ENCODE measurements around the gene TTLL5.

TTLL5 gene

DNA sequence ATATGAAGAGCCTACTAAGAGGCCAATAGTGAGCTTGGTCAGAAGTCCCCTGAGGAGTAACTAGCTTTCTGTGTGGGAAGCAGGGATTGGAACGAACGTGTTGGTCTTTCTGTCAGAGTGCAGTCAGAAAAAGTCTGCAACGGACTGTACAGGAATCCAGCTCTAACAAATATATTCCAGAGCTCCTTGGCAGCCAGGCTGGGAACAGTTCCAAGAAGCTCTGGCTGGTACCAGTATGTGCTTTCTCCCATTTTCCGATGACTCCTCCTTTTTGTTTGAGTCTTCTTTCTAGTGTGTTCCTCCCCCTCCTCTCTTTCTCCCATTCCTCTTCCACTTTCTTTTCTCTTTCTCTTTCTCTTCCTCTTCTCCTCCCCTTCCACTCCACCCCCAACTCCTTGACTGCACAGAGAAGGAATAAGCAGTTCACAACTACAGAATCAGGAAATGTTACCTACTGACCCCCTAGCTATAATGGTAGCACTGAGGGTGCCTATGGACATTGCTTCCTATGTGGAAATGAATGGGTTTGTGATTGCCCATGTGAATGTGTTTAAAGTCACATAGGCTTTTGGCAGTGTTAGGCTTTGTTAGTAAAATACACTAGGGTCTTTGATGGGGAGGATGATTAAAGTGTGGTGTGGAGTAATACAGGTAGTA lies 59.9 kb downstream of the TTLL5 start:
- no peak for TF ChIP-seq POLR2A (IDR thresholded peaks at IDR 0.05; ENCODE audit: low read depth, low read length)
- FAIRE-seq = no peak
- no peak for DNase-seq (ENCODE audit: insufficient read length, low spot score)

DNA sequence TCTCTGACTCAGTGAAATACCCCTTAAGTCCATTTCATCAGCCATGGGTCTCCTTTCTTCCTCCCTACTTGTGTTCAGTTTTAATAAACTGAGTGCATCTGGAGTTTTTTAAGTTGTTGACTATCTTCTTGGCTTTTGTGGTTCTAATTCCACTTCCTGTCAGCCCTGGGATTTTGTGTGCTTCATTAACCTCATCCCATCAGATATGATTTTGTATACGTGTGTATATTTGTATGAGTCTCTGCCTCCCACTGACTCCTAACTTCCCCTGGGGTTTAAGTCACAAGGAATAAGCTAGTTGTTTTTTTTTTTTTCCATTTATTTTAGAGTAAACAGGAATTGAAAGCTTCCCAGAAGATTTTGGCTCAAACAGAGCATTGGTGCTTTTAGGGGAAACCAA lies 62.7 kb downstream of the TTLL5 start:
- FAIRE-seq = no peak
- no peak for DNase-seq (ENCODE audit: insufficient read length, low spot score)
- TF ChIP-seq POLR2A (IDR thresholded peaks at IDR 0.05; ENCODE audit: low read depth, low read length) = no peak

DNA sequence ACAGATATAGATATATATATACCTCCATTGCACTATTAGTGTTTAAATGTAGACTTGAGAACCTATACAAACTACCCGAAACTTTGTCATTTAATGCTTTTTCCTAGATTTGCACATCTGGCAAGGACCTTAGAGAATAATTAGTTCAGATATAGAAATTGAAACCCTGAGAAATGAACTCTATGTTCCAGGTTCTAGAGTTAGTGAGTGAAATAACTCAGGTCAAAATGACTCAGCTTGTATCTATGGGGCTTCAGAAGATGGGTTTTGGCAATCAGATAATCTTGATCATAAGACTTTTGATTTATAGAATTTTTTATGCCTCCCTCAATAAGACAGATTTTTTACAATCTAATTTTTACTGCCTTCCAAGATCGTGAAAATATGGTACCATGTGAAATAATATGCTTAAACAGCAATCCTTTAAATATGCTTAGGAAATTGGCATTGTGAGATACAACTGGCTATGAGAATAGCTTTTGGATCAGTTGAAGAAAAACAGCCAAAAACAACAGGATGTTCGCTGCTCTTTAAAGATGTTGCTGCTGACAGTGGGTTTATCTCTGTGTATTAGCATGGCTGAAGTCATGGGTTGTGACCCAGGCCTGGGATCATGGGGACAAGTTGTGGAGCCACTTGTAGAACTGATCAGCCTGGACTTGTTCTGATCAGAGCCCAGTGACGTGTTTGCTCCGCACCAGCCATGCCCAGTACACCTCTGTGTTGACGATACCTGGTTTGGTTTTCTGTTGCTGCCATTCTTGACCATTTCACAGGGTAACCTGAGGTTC lies 63.6 kb downstream of the TTLL5 start:
- TF ChIP-seq POLR2A (IDR thresholded peaks at IDR 0.05; ENCODE audit: low read depth, low read length) = no peak
- DNase-seq (ENCODE audit: insufficient read length, low spot score) (no peak), FAIRE-seq (no peak)

DNA sequence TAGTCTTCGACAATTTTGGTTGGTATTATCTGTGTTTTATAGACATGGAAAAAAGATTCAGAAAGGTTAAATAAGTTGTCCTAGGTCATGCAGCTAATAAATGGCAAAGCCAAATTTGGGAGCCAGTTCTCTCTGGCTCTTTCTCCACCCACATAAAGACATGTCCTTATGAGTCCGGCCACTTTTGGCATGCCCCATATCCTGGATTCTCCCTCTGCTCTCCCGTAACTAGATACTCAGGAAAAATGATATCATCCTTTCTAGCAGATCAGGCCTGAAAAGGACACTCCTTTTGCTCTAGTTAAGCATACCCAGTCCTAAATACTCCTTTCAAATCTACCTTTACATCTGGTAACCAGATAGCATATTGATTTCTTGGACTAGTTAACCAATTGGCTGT lies 64.4 kb downstream of the TTLL5 start:
- DNase-seq (ENCODE audit: insufficient read length, low spot score) (no peak), FAIRE-seq (no peak)
- TF ChIP-seq POLR2A (IDR thresholded peaks at IDR 0.05; ENCODE audit: low read depth, low read length) = no peak

DNA sequence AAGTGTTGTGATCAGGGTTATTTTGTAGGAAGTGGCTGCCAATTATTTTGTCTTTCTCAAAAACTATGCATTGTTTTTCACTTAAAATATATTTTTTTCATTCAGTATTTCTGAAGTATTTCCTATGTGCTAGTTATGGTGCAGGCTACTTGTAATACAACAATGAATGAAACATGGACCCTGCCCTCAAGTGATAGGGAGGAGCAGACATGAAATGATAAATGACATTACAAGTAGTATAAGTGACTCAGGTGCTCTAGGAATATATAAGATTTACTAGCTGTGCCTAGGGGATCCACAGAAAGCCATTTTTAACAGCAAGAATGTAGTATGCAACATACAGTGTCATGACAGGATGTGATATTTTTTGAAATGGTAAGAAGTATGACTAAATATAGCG lies 65.3 kb downstream of the TTLL5 start:
- DNase-seq (ENCODE audit: insufficient read length, low spot score) (no peak), FAIRE-seq (no peak)
- no peak for TF ChIP-seq POLR2A (IDR thresholded peaks at IDR 0.05; ENCODE audit: low read depth, low read length)

DNA sequence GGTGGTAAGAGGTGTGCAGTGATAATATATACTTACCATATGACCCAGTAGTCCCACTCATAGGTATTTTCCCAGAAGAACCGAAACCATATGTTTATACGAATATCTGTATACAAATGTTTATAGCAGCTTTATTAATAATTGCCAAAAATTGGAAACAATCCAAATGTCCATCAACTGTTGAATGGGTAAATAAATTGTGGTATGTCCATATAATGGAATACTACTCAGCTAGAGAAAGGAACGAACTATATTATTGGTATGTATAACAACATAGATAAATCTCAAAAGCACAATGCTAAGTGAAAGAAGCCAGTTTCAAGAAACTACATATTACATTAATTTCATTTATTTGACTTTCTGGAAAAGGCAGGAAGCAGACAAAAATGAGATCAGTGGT lies 66.1 kb downstream of the TTLL5 start:
- DNase-seq (ENCODE audit: insufficient read length, low spot score) (no peak), FAIRE-seq (no peak)
- TF ChIP-seq POLR2A (IDR thresholded peaks at IDR 0.05; ENCODE audit: low read depth, low read length) = no peak

DNA sequence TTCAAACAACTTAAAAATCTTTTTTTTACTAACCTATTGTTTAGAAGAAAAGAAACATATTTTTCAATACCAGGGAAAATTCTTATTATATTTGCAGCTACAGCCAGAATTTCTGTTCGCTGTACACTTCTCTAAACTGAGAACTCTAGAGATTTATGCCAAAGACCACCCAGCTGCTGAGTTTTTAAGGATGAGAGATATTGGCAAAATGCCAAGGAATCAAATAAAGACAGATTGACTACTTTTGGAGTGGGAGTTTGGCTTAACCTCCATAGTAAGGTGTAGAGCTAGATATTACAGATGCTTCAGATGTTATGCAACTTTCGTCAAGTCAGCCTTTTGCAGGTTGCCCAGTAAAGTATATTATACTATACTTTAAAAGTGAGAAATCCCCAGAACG lies 71.8 kb downstream of the TTLL5 start:
- TF ChIP-seq POLR2A (IDR thresholded peaks at IDR 0.05; ENCODE audit: low read depth, low read length) = no peak
- DNase-seq (ENCODE audit: insufficient read length, low spot score) (no peak), FAIRE-seq (no peak)

DNA sequence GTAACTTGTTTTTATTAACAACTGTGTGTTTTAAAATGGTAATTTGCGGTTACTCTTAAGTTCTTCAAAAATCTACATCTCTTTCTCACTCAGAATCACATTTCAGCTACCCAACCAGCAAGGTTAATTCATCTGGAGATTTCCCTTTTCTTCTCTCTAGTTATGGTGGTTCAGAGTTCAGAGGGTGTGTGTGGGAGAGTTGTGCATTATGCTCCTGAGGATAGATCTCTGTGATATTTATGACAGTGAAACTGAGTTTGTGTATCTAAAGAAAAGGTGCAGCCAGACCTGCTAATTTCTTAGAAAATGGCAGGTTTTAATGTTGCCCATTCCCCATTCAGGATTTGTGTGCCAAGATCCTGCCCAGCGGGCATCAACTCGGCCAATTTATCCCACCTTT lies 73.8 kb downstream of the TTLL5 start:
- TF ChIP-seq POLR2A (IDR thresholded peaks at IDR 0.05; ENCODE audit: low read depth, low read length) = no peak
- DNase-seq (ENCODE audit: insufficient read length, low spot score) (no peak), FAIRE-seq (no peak)

DNA sequence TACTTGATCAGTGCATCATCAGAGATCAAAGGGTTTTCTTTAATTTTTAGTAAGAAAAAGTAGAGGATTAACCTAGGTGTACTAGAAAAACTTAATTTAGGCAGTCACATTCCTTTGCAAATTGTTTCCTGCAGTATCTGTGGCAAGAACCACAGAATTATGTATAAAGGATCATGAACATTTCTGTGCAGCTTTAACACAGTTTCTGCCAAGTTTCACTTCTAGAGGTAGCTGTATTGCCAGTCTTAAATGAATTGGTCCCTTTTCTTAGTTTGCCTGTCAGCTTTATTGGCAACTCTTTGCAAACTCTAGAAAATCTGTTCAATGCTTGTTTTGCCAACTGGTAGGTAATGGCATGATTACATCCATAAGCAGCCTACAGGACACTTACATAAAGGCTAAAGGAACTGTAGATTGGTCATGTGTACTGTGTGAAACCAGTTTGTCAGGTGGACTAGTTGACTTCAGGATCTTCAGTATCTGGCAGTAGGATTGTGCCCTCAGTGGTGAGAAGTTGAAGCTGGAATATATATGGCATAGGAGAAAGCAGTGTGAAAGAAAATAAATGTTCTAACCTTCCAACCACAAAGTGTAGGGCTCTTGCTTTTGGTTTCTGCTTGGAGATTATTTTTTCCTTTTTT lies 75.9 kb downstream of the TTLL5 start:
- FAIRE-seq = no peak
- DNase-seq (ENCODE audit: insufficient read length, low spot score) = no peak
- TF ChIP-seq POLR2A (IDR thresholded peaks at IDR 0.05; ENCODE audit: low read depth, low read length) = no peak

DNA sequence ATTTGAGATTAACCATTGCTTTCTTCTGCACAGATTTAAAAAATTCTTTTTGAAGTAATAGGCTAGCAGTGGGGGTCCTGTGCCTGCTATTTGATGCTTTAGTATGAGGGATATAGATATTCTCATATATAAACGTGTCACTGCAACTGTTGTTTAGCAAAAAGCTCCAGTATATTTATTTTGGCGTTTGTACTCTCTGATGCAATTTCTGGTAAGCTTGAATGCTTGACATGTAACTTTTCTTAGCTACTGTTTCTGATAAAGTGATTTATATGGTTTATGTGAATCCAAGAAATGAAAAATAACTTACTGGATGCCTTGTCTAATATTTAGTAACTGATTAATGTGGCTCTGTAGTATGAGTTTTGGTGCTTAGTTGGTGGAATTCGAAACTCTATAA lies 77.1 kb downstream of the TTLL5 start:
- no peak for DNase-seq (ENCODE audit: insufficient read length, low spot score)
- FAIRE-seq = no peak
- TF ChIP-seq POLR2A (IDR thresholded peaks at IDR 0.05; ENCODE audit: low read depth, low read length) = no peak

DNA sequence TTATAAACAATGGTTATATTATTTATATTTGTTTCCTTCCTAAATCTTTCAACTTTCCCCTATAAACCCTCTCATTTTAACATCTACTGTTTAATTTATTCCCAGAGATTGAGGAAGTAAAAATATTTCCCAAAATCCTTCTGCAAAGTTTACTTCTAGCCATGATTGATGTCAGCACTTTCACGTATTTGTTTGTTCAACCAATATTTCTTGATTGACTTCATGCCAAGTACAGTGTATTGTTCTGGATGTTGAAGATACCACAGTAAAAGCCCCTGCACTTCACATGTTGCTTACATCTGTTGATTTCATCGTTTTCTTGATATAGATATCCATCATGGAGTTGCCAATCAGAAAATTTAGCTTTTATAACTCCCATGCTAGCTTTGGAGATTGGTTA lies 81.8 kb downstream of the TTLL5 start:
- FAIRE-seq = no peak
- no peak for TF ChIP-seq POLR2A (IDR thresholded peaks at IDR 0.05; ENCODE audit: low read depth, low read length)

DNA sequence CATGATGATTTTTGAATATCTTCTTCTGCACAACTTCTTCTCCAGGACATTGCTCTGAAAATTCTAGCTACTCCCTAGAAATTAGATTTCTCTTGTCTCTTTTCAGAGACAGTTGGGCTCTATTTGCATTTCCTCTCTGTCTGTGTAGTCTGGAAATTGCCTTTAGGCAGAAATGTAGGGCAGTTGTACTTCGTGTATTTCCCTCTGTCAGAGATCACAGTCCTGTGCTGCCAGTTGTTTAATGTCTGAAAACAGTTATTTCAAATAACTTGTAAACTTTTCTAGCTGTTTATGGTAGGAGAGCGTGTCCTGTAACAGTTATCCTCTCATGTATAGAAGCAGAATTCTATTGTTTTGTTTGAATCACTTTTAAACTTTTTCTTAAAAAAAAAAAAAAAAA lies 86.9 kb downstream of the TTLL5 start:
- no peak for TF ChIP-seq POLR2A (IDR thresholded peaks at IDR 0.05; ENCODE audit: low read depth, low read length)
- DNase-seq (ENCODE audit: insufficient read length, low spot score) = no peak
- no peak for FAIRE-seq

More for the DNA sequence above, 81.8 kb downstream of the TTLL5 start:
- DNase-seq (ENCODE audit: insufficient read length, low spot score) = no peak

DNA sequence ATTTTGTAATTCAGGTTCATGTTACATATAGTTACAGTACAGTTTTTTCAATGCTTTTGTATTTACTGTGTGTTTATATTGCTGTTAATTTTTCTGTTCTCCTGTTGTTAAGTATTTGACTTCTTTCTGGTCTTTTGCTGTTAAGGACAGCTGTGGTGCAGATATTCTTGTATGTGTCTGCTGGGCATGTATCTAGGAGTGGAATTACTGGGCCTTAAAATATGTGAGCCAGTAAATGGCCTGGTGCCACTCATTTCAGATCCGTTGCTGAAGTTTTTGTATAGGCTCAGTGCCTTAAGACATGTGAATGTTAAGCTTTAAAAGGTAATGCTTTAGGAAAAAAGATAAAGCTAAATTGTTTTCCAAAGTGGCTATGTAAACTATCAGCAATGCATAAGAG lies 87.3 kb downstream of the TTLL5 start:
- no peak for TF ChIP-seq POLR2A (IDR thresholded peaks at IDR 0.05; ENCODE audit: low read depth, low read length)
- no peak for DNase-seq (ENCODE audit: insufficient read length, low spot score)
- no peak for FAIRE-seq

DNA sequence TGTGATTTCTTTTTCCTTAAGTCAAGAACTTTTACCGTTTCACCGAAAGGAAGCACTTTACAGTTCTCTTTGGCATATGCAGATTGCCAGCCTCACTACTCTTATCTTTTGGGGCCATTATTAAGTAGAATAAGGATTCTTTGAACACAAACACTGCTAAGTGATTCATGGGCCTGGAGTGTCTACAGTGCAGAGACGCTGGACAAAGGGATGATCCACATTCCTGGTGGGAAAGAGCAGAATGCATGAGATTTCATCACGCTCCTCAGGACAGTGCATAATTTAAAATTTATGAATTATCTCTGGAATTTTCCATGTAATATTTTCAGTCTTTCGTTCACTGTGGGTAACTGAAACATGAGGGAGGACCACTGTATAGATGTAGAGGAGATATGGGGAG lies 90.2 kb downstream of the TTLL5 start:
- no peak for FAIRE-seq
- DNase-seq (ENCODE audit: insufficient read length, low spot score) = no peak
- TF ChIP-seq POLR2A (IDR thresholded peaks at IDR 0.05; ENCODE audit: low read depth, low read length) = no peak

DNA sequence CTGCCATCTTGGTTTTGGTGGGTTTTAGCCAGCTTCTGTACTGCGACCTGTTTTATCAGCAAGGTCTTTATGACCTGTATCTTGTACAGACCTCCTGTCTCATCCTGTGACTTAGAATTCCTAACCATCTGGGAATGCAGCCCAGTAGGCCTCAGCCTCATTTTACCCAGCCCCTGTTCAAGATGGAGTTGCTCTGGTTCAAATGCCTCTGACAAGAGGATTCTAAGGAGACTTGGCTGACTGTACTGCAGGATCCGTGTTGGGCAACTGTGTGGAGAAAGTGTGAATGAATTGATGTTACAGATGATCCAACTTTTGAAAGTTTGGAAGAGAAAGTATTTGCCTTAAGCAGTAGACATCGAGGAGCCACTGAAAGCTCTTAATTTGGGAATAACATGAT lies 91.0 kb downstream of the TTLL5 start:
- no peak for FAIRE-seq
- TF ChIP-seq POLR2A (IDR thresholded peaks at IDR 0.05; ENCODE audit: low read depth, low read length) = no peak
- DNase-seq (ENCODE audit: insufficient read length, low spot score) = no peak

Measured in H54 (cell line).